ENCODE measurements around the gene CRYBB2.
"Not testable (repeated sequence)": the region's sequence is repeated elsewhere in the genome, so short reads cannot be mapped to it uniquely, and the experiment has no call there.

The CRYBB2 gene

GRCh38 chr22:25237503-25237902, 18.1 kb downstream of the CRYBB2 start:
- DNase-seq = no peak

- DNase-seq = not testable (repeated sequence)
These were observed 18.6 kb downstream of the CRYBB2 start for GRCh38 chr22:25238058-25238457.

GRCh38 chr22:25255169-25255568, 35.7 kb downstream of the CRYBB2 start:
- DNase-seq = not testable (repeated sequence)

- not testable (repeated sequence) for DNase-seq
These were observed 48.1 kb downstream of the CRYBB2 start for GRCh38 chr22:25267567-25267966.

- DNase-seq = not testable (repeated sequence)
These were observed 49.5 kb downstream of the CRYBB2 start for GRCh38 chr22:25268902-25269301.

- not testable (repeated sequence) for DNase-seq
These were observed 50.6 kb downstream of the CRYBB2 start for GRCh38 chr22:25270061-25270460.

- not testable (repeated sequence) for DNase-seq
These were observed 53.8 kb downstream of the CRYBB2 start for GRCh38 chr22:25273231-25273630.

- DNase-seq = not testable (repeated sequence)
These were observed 54.5 kb downstream of the CRYBB2 start for GRCh38 chr22:25273928-25274327.

GRCh38 chr22:25280118-25280517, 60.7 kb downstream of the CRYBB2 start:
- DNase-seq = not testable (repeated sequence)
